Right lung (tissue), 5 donors: ENCODE data around the gene ARHGAP10. TPM values are rescaled to one million over a fixed set of nuclear protein-coding genes. Genes with fewer than 3 reads are reported as not detected.
"Not testable (repeated sequence)": the region's sequence is repeated elsewhere in the genome, so short reads cannot be mapped to it uniquely, and the experiment has no call there.

Experiments used
- DNase-seq, 2 donors: peaks; one replicate each; pipeline ENCODE4 v3.0.0-alpha.2; 2013
- polyA plus RNA-seq, 5 donors: library from polyadenylated mRNA; unstranded; fragments of 120-200 nt; gene quantifications; one replicate each; pipeline versions ENCODE4 v1.2.1 to v1.2.3, GENCODE V29; 2013; ENCODE audit warnings: inconsistent platforms in 1 of 5, low replicate concordance in 1 of 5; ENCODE audit not compliant: insufficient read length in 5 of 5, insufficient read depth in 1 of 5

Gene ARHGAP10
- polyA plus RNA-seq, 5 donors = 10.9 to 13.5 (median 12.5) TPM

DNA sequence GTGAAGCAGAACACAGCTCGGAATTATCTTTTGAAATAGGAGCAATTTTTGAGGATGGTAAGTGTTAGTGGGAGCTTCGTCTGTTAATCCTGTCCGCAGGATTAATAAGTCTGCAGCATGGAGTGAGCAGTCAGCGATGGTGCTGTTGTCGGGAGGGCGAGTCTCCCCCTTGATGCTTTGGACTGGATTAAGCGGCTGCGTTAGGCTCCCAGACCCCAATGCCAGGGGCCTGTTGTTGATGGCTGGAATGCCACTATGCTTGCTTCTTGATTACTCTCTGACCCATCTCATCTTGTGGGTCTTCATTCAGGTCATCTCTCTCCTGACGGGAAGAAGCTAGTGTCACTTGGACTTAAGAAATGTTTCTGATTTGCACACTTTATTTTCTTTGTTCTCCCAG lies 332.6 kb downstream of the ARHGAP10 start:
- DNase-seq = no peak

DNA sequence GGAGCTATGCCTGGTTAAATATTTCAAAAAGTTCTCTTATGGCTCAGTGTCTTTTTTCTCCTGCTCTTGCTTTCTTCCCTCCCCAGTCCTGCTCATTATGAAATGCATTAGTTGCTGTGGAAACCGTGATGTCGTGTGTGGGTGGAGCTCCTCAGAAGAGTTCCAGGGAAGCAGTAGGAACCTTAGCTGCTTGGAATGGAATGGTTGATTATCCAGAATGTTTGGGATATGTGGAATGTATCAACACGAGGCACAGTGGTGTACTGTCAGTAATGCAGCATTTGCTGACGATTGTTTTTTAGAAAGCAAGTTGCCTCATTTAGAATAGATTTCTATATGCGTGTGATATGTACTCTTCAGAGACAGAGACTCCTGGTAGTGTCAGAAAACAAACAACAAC lies 333.2 kb downstream of the ARHGAP10 start:
- DNase-seq = peak in 1 of 2 donors; percentile 13

DNA sequence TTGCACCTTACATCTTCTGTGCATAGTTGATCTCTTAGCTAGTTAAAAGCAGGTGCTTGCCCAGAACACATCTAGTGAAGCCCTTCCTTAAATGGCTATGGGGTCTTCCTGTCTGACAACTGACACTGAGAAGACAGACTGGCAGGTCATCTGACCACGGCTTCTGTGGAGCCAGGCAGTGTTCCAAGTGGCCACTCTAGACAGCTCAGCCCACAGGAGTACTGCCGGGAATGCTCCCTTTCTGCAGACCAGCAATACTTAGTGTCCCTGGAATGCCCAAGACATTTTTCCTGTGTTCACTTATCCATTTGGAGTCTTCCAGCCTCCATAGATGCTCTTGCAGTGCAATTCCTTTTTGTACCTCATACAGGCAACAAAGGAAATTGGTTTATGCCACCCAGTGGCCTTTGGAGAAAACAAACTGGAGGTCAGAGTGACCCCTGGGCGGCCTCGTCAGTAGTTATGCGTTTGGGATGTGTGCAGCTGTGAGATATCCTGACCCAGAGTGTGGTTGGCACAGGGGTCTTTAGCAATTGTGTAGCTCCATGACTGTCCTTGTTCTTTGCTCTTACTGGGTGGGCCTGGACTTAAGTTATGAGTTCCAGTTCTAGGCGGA lies 335.5 kb downstream of the ARHGAP10 start:
- no peak for DNase-seq

DNA sequence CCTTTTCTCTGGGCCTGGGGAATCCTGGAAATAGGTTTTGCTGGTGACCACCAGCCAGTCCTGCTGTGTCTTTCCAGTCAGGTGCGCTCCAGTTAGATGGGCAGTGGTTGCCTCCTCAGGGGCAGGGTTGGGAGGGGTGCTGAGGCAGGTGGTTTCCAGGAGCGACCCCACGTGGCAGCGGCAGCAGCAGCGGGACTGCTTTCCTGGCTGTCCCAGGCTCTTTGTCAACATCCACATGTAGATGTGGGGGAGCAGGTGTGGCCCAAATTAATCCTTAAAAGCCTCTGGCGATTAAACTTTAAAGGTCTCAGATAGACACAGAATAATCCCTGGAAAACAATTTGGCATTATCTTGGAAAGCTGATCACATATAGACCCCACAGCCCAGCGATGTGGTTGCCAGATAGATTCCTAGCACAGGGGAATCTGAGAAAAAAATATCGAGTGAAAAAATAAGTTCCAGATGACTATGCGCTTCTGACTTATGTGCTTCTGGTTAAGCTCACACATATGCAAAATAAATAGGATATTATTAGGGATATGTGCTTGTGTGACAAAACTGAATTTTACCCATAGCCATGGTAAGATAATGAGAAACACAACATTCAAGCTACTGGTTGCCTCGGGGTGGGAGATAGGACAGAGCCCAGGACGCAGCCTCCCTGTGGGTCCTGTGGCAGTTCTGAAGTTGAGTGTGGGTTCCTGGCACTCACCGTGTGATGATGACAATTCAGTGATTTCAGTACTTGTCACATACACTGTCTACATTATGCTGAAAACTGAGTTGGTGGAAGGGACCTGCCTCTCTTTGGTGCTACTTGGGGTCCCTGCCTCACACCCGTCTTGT lies 336.4 kb downstream of the ARHGAP10 start:
- DNase-seq = no peak

DNA sequence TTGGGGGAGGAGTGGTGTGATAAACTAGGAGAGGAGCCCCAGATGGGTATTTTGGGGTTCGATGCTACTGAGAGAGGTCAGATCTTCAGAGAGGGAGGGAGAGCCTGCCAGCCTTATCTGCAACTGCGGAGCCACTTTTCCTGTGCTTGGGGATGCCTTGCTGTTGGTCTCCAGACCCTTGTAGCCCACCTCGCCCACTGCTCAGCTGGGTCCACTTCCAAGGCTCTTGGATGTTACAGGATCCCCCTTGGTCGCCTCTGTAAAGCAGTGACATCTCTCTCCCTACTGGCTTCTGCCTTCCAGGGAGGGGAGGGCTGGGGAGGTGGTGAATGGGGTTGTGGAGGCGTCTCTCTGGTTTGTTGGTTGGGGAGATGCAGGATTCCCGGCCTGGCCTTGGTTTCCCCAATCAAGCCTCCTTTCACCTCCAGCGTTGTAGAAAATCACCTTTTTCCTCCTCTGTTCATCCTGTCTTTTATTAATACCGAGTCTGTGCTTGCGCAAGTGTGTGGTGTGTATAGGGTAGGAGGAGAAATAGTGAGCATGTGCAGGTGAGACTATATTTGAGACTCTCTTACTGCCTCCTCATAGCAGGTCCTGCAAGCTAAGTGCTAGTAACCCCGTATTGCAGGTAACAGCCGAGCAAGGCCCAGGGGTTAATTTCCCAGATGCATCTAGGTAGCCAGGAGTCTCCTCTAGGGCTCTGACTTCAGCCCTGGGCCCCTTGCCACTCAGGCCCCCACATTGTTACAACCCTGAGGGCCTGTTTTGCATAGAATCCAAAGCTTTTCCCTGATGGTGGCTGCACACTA lies 337.4 kb downstream of the ARHGAP10 start:
- no peak for DNase-seq

DNA sequence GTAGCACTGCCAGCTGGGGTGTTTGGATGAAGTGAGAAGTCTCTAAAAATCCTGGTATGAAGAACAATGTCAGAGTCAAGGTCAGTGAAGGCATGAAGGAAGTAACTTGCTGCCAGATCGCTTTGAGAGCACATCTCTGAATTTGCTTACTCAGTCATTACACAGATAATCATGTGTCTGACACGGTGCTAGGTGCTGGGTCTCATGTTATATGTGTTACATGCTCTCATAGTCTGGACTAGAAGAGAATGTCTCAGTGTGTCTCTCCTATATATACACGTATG lies 337.9 kb downstream of the ARHGAP10 start:
- DNase-seq = peak in 1 of 2 donors; percentile 14

DNA sequence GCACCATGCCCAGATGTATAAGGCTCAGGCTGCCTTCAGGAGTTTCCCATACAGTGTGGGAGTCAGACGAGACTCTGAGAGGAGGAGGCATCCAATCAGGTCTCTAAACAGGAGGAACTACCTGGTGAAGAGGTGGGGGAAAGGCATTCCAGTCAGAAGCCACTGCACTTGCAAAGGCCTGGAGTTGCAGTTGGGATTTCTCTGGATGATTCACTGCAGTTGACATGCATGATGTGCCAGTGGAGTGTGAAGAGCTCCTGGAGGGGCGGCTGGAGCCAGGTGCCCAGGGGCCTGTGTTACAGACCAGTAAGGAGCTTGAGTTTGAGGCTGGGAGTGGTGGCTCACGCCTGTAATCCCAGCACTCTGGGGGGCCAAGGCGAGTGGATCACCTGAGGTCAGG lies 339.1 kb downstream of the ARHGAP10 start:
- no peak for DNase-seq

DNA sequence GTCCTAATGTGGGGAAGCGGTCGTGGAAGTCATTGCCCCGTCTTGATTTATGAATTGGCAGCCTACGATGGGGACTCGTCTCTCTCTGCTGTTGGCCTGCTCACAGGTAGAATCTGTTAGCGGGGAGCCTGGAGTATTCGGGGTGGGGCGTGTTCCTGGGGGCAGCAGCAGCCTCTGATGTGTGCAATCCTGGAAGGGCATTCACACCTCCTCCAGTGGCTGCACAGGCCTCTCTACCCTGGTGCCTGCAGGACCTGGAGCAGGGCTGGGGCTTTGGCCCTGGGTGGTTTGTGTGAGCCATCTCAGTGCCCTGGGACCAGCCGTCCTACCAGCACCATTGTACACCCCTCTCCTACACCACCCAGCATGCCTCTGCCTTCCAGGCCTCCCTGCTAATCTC lies 340.9 kb downstream of the ARHGAP10 start:
- no peak for DNase-seq

DNA sequence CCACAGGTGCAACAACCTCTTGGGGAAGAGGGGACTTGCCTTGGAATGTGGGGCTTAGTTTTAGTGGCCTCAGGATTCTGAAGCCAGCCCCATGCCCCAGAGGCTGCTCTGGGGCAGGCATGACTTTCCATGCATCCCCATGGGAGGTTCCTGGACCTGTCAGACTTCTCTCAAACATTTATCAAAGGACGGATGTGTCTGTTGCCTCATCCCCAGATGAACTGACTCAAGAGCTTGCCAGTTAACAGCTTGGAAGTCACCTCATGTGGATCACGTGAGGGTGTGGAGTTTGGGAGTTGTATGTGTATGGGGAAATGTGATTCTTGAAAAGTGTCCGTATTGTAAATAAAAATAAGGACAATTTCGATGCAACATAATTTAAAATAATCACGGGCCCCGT lies 341.5 kb downstream of the ARHGAP10 start:
- no peak for DNase-seq

DNA sequence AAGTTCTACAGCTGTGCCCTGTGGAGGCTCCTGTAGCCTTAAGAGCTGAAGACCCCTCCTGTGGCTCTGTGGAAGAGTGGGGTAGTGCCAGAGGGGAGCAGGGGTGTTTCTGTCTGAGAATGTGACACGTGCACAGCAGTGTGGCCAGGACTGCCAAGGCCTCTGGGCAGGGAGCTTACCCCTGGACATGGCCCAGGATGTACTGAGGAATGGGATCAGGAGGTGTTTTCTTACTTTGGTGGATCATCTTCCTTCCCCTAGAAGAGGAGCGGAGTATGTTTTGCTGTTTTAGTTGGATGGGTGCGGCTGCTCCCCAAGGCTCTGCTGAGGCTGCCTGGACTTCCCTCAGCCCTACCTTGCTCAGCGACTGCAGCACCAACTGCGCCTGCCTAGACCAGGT lies 342.6 kb downstream of the ARHGAP10 start:
- DNase-seq = no peak

DNA sequence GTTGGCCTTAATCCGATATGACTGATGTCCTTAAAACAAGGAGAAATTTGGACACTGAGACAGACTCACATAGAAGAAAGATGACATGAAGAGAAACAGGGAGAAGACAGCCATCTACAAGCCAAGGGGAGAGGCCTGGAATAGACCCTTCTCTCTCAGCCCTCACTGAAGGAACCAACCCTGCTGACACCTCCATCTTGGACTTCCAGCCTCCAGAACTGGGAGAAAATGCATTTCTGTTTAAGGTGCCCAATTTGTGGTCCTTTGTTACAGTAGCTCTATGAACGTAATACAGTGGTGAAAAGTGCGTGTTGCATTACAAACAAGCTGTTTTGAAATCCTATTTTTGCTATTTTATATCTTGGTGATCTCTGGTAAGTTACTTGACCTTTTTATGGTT lies 343.6 kb downstream of the ARHGAP10 start:
- DNase-seq = no peak

DNA sequence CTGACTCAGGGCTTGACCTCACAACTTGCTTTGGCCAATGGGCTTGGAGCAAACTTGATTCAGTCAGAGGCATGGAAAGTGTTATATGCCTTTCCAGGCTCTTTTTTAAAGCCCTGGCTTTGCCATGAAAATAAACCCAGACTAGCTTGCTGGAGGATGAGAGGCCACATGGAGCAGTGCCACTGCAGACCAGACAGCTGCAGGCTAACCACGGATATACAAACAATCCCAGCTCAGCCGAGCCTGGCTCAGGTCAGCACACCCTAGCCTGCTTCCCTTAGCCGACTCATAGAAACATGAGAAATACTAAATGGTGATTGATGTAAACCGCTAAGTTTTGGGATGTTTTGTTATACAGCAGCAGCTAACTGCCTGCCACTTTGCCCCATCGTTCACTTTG lies 345.1 kb downstream of the ARHGAP10 start:
- DNase-seq = no peak

DNA sequence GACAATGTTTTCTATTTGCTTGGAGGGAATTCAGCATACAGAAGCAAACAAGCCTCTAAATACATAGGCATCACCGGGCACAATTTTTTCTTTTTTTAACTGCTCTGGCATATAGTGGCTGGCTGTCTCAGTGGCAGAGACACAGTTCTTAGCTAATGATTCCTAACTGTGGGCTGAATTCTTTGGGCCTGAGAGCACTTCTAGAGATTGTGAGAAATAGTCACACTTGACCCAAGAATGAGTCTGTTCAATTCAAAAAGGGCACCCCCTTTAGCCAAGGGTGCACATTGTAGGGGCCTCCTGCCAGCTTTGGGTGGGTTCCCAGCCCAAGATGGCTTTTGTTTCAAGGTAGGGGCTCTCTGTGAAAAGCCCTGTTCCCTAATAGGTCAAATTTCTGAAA lies 345.7 kb downstream of the ARHGAP10 start:
- DNase-seq = no peak

DNA sequence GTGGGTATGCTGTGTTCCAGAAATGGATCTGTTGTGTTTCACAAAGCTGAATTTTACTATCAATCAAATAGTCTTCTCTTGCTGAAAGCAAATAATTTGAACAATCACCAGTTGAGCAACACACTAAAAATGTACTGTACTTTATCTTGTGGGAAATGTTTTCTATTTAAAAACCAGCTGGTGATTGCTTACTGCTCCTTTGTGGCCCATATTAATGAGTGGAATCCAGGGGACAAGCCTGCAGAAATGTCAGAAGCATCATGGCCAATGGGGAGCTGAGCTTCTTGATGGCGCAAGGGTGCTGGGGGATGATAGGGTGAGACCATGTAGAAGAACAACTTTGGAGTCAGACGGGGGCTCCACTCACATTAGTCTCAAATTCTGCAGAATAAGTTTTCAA lies 346.2 kb downstream of the ARHGAP10 start:
- no peak for DNase-seq

DNA sequence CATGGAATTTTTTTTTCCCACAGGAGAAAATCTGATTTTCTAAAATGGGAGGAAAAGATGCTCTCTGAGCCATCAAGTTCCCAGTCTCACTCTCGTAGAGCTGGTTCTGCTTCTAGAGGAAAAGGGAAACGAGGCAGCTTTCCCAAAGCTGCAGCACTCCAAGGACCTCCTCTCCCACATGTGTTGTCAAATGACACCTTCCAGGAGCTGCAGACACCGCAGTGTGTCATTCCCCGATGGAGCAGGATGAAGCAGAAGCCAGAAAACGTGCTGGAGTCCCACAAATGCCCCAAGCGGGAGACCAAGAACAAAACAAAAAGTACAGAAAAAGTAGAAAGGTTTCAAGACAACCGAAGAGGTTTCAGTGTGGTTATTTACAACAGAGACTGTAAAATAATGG lies 348.1 kb downstream of the ARHGAP10 start:
- DNase-seq = no peak

DNA sequence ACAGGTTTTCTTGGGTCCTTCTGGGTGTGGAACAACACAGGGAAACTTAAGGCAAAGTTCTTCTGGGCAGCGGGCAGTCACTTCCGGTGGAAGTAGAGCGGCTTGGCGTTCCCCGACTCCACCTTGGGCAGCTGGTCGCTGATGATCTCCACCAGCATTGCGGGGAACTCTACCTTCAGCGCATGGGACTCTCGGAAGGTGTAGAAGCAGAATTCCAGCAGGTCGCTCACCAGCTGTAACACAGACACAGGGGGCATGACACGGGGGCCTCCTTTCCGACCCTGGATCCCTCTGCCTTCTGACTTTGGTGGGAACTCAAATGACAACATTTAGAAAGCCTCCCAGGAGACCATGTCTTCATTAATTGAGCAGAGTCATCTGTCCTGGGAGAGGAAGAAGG lies 349.4 kb downstream of the ARHGAP10 start:
- no peak for DNase-seq

DNA sequence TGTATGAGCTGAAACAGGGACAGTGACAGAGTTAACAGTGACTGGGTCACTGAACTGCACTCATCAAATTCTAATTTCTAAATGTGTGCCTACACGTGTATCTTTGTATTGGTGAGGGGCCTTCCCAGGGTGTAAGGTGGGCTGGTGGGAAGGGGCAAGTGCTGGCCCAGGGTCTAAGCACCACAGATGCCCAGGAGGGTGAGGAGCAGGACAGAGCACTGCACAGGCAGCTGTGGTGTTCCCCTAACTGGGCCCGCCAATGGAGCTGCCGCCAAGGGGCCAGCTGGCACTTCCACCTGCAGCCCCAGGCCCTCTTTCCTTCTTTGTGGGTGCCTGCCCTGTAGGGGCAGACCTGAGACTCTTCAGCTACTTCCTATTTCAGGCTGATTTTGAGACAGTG lies 349.9 kb downstream of the ARHGAP10 start:
- DNase-seq = no peak

DNA sequence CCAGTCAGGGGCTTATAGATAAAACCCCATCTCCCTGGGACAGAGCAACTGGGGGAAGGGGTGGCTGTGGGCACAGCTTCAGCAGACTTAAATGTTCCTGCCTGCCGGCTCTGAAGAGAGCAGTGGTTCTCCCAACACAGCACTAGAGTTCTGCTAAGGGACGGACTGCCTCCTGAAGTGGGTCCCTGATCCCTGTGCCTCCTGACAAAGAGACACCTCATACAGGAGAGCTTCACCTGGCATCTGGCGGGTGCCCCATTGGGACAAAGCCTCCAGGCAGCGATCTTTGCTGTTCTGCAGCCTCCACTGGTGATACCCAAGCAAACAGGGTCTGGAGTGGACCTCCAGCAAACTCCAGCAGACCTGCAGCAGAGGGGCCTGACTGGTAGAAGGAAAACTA lies 351.2 kb downstream of the ARHGAP10 start:
- not testable (repeated sequence) for DNase-seq

DNA sequence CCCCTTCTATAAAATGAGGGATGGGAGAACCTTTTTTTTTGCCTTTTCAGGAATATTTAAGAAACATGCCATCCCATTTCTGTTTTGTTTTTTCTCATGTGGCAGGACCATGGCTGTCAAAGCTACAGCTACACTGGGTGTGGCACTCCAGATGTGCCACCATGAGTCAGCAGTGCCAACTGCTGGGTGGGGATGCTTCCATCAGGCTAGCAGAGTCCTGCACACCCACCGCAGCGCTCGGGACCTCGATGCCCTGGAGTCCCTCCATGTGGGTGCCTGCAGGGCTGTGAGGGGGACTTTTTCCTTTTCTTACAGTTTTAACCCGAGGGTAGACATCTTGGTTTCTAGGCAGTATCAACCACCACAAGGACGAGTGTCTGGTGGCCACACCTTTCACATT lies 357.7 kb downstream of the ARHGAP10 start:
- DNase-seq = no peak

DNA sequence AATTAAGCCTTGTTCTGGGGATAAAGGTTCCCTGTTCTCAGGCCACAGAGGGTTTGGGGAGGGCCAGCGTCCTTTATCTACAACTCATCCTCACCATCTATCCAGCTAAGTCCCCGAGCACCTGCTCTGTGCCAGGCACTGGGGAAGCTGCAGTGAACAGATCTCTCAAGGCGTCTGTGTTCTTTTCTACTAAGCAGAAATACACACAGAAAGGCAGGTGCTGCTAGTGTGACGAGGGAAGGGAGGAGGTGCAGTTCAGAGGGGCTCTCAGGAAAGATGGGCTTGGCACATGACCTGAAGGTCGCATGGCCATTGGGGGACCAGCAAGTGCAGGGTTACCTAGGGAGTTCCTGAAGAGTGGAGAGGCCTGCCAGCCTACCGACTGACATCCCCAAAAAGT lies 358.1 kb downstream of the ARHGAP10 start:
- no peak for DNase-seq

DNA sequence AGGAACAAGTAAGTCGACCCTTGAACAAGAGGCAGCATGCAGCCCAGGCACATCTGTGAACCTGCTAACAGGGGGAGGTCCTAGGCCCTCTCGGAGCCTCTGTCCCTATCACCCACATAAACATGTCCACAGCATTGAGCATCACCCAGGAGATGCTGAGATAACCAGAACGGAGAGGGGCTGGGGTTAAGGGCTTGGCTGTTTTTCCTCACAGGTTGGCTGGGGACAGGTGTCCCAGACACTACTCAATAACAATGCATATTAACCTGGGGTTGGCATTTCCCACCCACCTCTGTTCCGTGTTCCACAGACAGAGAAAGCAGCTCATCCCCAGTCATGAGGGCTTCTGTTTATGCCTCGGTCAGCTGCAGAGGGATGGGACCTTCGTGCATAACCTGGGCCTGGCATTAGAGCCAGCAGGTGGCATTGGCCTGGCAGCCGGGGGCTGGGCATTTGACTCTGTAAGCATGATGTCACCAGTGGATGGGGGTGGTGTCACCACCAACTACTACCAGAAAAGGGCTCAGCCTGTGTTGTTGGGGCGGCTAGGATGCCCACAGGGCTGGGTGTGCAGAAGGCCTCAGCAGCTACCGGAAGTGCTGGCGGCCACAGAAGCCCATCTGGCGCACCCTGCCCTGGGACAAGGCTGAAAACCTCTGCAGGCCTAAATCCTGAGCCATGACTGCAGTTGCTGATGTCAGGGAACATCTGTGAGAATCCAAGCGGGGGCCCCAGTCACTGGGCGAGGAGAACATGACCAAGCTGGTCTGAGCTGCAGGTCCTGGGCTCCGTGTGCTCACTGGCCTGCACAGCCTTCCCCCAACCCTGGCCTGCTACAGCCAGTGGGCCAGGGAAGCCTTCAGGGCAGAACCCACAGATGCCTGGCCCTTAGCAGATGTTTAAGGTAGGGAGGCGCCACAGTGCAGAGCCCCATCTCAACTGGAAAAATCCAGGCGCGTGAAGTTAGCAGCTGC lies 358.9 kb downstream of the ARHGAP10 start:
- DNase-seq = no peak

DNA sequence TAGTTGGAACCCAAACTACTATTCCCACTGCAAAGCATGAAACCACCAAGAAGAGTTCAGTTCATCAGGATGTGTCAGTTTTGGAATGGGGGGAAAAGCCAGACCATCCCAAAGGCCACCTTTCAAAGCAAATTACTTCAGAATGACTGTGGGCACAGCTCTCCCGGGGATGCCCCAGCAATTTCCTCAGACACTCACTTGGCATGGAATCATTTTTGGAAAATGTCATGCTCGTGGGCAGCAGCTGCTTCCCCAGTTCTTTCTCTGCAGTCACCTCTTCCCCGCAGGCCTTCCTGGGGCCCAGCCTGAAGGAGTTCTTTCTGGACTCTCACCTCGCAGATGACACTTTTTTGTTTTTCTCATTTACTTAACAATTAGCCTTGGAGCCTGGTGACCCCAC lies 360.0 kb downstream of the ARHGAP10 start:
- no peak for DNase-seq
